H9 (cell line): ENCODE results near the gene MTMR3. TPM values are rescaled to one million over a fixed set of nuclear protein-coding genes. Genes with fewer than 3 reads are reported as not detected.

Source experiments
- DNase-seq: peaks from one replicate; pipeline ENCODE4 v3.0.0-alpha.2; 2017
- H2AFZ ChIP-seq: one replicate; pipeline ENCODE4 v1.6.1; 2013; ENCODE audit warnings: mild to moderate bottlenecking, low read length, control low read depth, moderate library complexity
- H2AK5ac ChIP-seq: 2 replicates; pipeline ENCODE4 v1.6.1; 2013; ENCODE audit warnings: low read length, control low read depth, mixed read lengths; ENCODE audit not compliant: insufficient read length
- H2BK120ac ChIP-seq: one replicate; pipeline ENCODE4 v1.6.1; 2013; ENCODE audit warnings: low read depth, mild to moderate bottlenecking, low read length, control low read depth, inconsistent platforms; ENCODE audit not compliant: poor library complexity, severe bottlenecking
- H2BK12ac ChIP-seq: 2 replicates; pipeline ENCODE4 v1.6.1; 2013; ENCODE audit warnings: low read length, control low read depth, mixed read lengths, low read depth; ENCODE audit not compliant: insufficient read length
- H2BK15ac ChIP-seq: 2 replicates; pipeline ENCODE4 v1.6.1; 2013; ENCODE audit warnings: low read depth, low read length, control low read depth
- H2BK20ac ChIP-seq: one replicate; pipeline ENCODE4 v1.6.1; 2013; ENCODE audit warnings: low read depth, mild to moderate bottlenecking, low read length, control low read depth, inconsistent platforms; ENCODE audit not compliant: poor library complexity, severe bottlenecking
- H2BK5ac ChIP-seq: 2 replicates; pipeline ENCODE4 v1.6.1; 2013; ENCODE audit warnings: low read length, control low read depth, mixed read lengths; ENCODE audit not compliant: insufficient read length
- H3K14ac ChIP-seq: 2 replicates; pipeline ENCODE4 v1.6.1; 2013; ENCODE audit warnings: low read length, control low read depth; ENCODE audit not compliant: insufficient read depth
- H3K18ac ChIP-seq: 2 replicates; pipeline ENCODE4 v1.6.1; 2013; ENCODE audit warnings: low read depth, mild to moderate bottlenecking, mixed read lengths, low read length, control low read depth; ENCODE audit not compliant: insufficient read length
- H3K23ac ChIP-seq: 2 replicates; pipeline ENCODE4 v1.6.1; 2013; ENCODE audit warnings: low read length, control low read depth, mixed read lengths, low read depth; ENCODE audit not compliant: insufficient read length
- H3K23me2 ChIP-seq: 2 replicates; pipeline ENCODE4 v1.6.1; 2013; ENCODE audit warnings: low read depth, mild to moderate bottlenecking, mixed read lengths, low read length, control low read depth; ENCODE audit not compliant: insufficient read length, poor library complexity, severe bottlenecking
- H3K27ac ChIP-seq: 2 replicates; pipeline ENCODE4 v1.5.1; 2013; ENCODE audit warnings: low read length, control low read depth, mixed read lengths, low read depth; ENCODE audit not compliant: insufficient read length
- H3K27me3 ChIP-seq: 2 replicates; pipeline ENCODE4 v1.6.1; 2013; ENCODE audit warnings: low read length, control low read depth, inconsistent platforms; ENCODE audit not compliant: insufficient read depth
- H3K4ac ChIP-seq: 2 replicates; pipeline ENCODE4 v1.6.1; 2013; ENCODE audit warnings: low read depth, mild to moderate bottlenecking, control low read depth, inconsistent platforms, low read length, moderate library complexity
- H3K4me1 ChIP-seq: 2 replicates; pipeline ENCODE4 v1.6.1; 2013; ENCODE audit warnings: low read length, control low read depth, inconsistent platforms; ENCODE audit not compliant: insufficient read depth
- H3K4me2 ChIP-seq: 2 replicates; pipeline ENCODE4 v1.6.1; 2013; ENCODE audit warnings: low read length, control low read depth, mixed read lengths; ENCODE audit not compliant: insufficient read length, insufficient read depth
- H3K56ac ChIP-seq: 2 replicates; pipeline ENCODE4 v1.6.1; 2013; ENCODE audit warnings: low read depth, mild to moderate bottlenecking, mixed read lengths, low read length, control low read depth; ENCODE audit not compliant: insufficient read length
- H3K79me1 ChIP-seq: 2 replicates; pipeline ENCODE4 v1.6.1; 2013; ENCODE audit warnings: low read depth, mild to moderate bottlenecking, moderate library complexity, low read length, control low read depth, inconsistent platforms; ENCODE audit not compliant: insufficient read depth, poor library complexity, severe bottlenecking
- H3K79me2 ChIP-seq: 2 replicates; pipeline ENCODE4 v1.6.1; 2013; ENCODE audit warnings: low read length, control low read depth, inconsistent platforms; ENCODE audit not compliant: insufficient read depth
- H3K9ac ChIP-seq: 2 replicates; pipeline ENCODE4 v1.6.1; 2013; ENCODE audit warnings: low read length, control low read depth, mixed read lengths; ENCODE audit not compliant: insufficient read length; ENCODE audit errors: extremely low read depth
- H3K9me3 ChIP-seq: one replicate; pipeline ENCODE4 v1.6.1; 2013; ENCODE audit warnings: low read depth, low read length, inconsistent platforms; ENCODE audit not compliant: control insufficient read depth
- H3T11ph ChIP-seq: one replicate; pipeline ENCODE4 v1.6.1; 2013; ENCODE audit warnings: mild to moderate bottlenecking, low read length, control low read depth, inconsistent platforms
- H4K20me1 ChIP-seq: one replicate; pipeline ENCODE4 v1.6.1; 2013; ENCODE audit not compliant: control insufficient read depth, insufficient read length, insufficient read depth
- H4K5ac ChIP-seq: 2 replicates; pipeline ENCODE4 v1.6.1; 2013; ENCODE audit warnings: low read depth, mild to moderate bottlenecking, mixed read lengths, low read length, control low read depth; ENCODE audit not compliant: insufficient read length
- H4K8ac ChIP-seq: replicated peaks from 2 replicates; pipeline ENCODE4 v1.6.1; 2013; ENCODE audit warnings: low read length, control low read depth, mixed read lengths, low read depth; ENCODE audit not compliant: insufficient read length
- H4K91ac ChIP-seq: 2 replicates; pipeline ENCODE4 v1.6.1; 2013; ENCODE audit warnings: low read depth, mild to moderate bottlenecking, moderate library complexity, mixed read lengths, low read length, control low read depth; ENCODE audit not compliant: insufficient read length
- H3K27ac Mint-ChIP-seq, 3 experiments: 2 replicates in 2 of 3; 3 replicates in 1 of 3; pipeline ENCODE4 v1.8.0; 2020 to 2021; ENCODE audit warnings: mixed read lengths in 3 of 3, mild to moderate bottlenecking in 1 of 3, moderate library complexity in 1 of 3
- H3K27me3 Mint-ChIP-seq: 2 replicates; pipeline ENCODE4 v1.8.0; 2021; ENCODE audit warnings: low read depth, mild to moderate bottlenecking, moderate library complexity, mixed read lengths
- H3K36me3 Mint-ChIP-seq, 3 experiments: 2 replicates in 2 of 3; 3 replicates in 1 of 3; pipeline ENCODE4 v1.8.0; 2020 to 2021; ENCODE audit warnings: low read depth in 3 of 3, mixed read lengths in 3 of 3; ENCODE audit not compliant: insufficient read depth in 1 of 3
- H3K4me1 Mint-ChIP-seq, 2 experiments: 2 replicates each; pipeline ENCODE4 v1.8.0; 2020; ENCODE audit warnings: mixed read lengths in 2 of 2
- H3K4me3 Mint-ChIP-seq, 2 experiments: 2 replicates in 1 of 2; 3 replicates in 1 of 2; pipeline ENCODE4 v1.8.0; 2020 to 2021; ENCODE audit warnings: mild to moderate bottlenecking in 2 of 2, mixed read lengths in 2 of 2, moderate library complexity in 1 of 2
- H3K9me3 Mint-ChIP-seq, 2 experiments: 2 replicates in 1 of 2; 3 replicates in 1 of 2; pipeline ENCODE4 v1.8.0; 2020; ENCODE audit warnings: mild to moderate bottlenecking in 2 of 2, mixed read lengths in 2 of 2, moderate library complexity in 1 of 2
- CTCF ChIP-seq: fragments of 200-600 bp; sonication (generic); conservative IDR thresholded peaks from 3 replicates; pipeline ENCODE4 v1.8.0; 2021; ENCODE audit warnings: antibody characterized with exemption, mild to moderate bottlenecking
- WGBS: extraction: QIAGEN DNeasy Blood & Tissue Kit; methylation state at CpG from one replicate; pipeline ENCODE4 v1.1.7; 2013; ENCODE audit warnings: missing lambda C conversion rate, low lambda C conversion rate, mixed read lengths; ENCODE audit not compliant: insufficient read length; ENCODE audit errors: extremely low coverage; 5-methylcytosine and 5-hydroxymethylcytosine counted together
- total RNA-seq: library from RNA; stranded (reverse); gene quantifications from 2 replicates; pipeline ENCODE4 v1.2.1, GENCODE V29; 2021

The MTMR3 gene
- total RNA-seq, 1 experiment from 2014 or later, result 19.8 TPM

GRCh38 chr22:29873943-29874342, 9.0 kb upstream of the MTMR3 start:
- Histone ChIP-seq H3K18ac (no peak overlapping the region), H3K4ac (no peak overlapping the region)

More at GRCh38 chr22:29873943-29874342, 9.0 kb upstream of the MTMR3 start:
- Histone ChIP-seq H2AFZ (no peak overlapping the region), H3K9ac (no peak overlapping the region), H3K4me2 (no peak overlapping the region), H2BK5ac (no peak overlapping the region), H2BK12ac (no peak overlapping the region), H4K91ac (no peak overlapping the region), H2AK5ac (no peak overlapping the region), H3K79me1 (no peaks in the 10 kb centered on the region), H3K23me2 (no peaks in the 10 kb centered on the region), H3K27me3 (no peaks in the 10 kb centered on the region), H4K5ac (no peak overlapping the region), H2BK15ac (no peak overlapping the region), H3K56ac (no peak overlapping the region), H3K14ac (no peak overlapping the region), H3K27ac (no peak overlapping the region), H4K20me1 (no peaks in the 10 kb centered on the region), H2BK120ac (no peak overlapping the region), H2BK20ac (no peak overlapping the region), H3T11ph (no peak overlapping the region), H3K79me2 (no peaks in the 10 kb centered on the region), H3K9me3 (no peaks in the 10 kb centered on the region), H3K23ac (no peak overlapping the region), H3K4me1 (no peaks in the 10 kb centered on the region), H4K8ac (no peak overlapping the region)
- Mint-ChIP-seq H3K4me3 (no peak overlapping the region), H3K36me3 (no peaks in the 10 kb centered on the region), H3K4me1 (peaks cover 16 to 30% of the 10 kb centered on the region in 2 experiments), H3K27ac (no peak overlapping the region), H3K27me3 (peaks cover 3% of the 10 kb centered on the region; the same call in 1 of the 2 replicates), H3K9me3 (no peaks in the 10 kb centered on the region)
- no CpG with 5 or more reads among the region's 2 CpGs for WGBS
- TF ChIP-seq CTCF, result no peak
- no peak for DNase-seq
